HG02571 (cell line): ENCODE measurements around the gene BDKRB2.

Source experiments
- ATAC-seq: cut with Tn5 transposase; IDR thresholded peaks from one replicate; pipeline ENCODE4 v1.9.1; 2021; ENCODE audit warnings: mild to moderate bottlenecking, moderate library complexity; ENCODE audit not compliant: unreplicated experiment

The BDKRB2 gene

DNA sequence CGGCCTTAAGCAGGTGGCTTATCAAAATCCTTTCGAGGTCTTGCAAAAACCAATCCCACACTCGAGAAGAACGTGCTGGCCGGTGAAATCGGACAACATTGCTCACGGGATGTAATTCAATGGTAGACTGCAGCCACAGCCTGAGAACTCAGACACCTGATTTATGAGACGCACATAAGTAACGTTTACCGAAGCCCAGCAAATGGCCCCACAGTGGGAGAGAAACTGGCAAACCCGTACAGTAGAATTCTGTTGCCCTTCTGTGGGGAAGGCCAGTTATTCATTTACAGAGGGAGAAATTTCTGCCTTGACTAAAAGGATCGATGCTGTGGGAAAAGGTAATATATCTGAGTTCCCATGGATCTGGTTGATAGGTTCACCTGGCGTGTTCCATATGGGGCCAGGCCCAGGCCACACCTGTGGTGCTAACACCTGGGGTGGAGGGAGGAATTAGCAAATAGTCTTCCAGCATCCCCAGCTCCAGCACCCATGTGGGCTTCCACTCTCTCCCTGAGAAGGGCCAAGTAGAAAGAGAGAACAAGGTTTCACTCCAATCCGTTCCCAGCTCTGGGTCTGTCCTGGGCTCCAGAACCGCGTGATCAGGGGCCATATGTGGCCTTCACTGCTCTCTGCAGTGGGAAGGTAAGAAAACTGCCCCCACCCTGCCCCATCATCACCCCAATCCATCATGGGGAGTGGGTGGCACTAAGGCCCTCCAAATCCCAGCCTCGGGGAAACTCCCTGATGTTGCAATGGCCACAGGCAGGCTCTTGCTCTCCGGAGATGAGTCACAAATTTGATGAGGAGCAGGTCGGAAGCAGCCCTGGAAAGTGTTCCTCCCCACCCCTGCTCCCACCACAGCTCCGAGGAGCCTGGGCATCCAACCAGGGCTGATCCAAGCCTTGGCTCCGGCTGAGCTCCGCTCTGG is 64.1 kb downstream of the BDKRB2 start:
- ATAC-seq: no peak

DNA sequence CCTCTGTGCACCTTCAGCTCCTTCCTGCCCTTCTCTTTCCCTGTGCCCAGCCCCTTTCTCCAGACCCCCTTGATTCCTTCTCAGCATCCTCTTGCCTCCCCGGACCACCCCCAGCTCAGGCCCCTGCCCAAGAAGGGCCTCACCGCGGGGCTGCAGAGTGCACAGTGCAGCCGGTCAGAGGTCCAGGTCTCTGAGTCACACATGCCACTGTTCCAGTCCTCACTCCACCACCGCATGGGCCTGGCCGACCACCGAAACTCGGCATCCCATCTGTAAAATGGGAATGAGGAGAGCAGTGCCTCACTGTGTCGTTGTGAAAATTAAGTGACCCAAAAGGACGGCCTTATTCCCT is 64.7 kb downstream of the BDKRB2 start:
- ATAC-seq: no peak

DNA sequence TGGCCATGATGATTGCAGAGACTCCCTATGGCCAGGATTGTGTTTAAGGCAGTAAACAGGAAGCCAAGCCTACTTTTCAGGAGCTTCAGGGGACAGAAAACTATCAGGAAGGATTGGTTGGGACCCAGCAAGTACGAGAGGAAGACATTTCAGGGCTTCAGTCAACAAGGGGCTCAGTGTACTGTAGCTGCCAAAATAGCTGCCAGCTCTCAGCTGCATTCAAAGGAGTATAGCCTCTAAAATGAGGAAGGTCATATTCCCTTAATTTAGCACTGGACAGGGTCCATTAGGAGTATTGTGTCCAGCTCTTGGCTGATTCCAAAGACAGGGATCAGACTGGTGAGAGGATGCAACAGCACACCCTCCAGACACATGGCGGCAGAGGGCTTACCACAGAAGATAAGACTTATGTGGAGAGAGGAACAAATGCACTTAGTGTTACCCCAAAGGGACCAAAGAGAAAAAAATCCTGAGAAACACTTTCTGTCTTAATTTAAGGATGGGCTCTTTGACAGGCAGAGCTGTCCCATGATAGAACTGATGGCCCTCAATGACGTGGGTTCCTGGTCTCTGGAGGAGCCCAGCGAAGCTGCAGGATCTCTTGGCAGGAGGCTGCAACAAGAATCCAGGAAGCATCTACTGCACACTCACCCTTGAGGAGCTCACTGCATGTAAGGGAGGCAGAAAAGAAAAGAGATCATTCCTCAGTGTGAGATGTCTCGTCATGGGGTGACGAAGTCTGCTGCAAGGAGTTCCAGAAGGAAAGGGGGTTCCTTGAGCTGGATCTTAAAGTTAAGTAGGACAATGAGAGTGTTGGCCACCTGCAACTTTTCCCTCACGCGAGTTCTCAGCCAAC is 66.2 kb downstream of the BDKRB2 start:
- no peak for ATAC-seq

DNA sequence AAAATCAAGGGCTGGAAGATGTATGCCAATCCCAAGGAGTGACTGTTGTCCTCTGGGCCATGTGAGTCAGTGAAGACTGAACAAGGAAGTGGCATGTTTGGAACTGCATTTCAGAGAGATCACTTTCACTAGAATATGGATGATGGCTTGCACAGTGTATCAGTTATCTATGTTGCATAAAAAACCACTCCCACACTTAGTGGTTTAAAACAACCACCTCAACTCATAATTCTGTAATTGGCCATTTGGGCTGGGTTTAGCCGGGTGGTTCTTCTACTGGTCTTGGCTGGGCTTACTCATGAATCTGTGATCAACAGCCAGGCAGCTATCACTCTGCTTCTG is 66.8 kb downstream of the BDKRB2 start:
- no peak for ATAC-seq

DNA sequence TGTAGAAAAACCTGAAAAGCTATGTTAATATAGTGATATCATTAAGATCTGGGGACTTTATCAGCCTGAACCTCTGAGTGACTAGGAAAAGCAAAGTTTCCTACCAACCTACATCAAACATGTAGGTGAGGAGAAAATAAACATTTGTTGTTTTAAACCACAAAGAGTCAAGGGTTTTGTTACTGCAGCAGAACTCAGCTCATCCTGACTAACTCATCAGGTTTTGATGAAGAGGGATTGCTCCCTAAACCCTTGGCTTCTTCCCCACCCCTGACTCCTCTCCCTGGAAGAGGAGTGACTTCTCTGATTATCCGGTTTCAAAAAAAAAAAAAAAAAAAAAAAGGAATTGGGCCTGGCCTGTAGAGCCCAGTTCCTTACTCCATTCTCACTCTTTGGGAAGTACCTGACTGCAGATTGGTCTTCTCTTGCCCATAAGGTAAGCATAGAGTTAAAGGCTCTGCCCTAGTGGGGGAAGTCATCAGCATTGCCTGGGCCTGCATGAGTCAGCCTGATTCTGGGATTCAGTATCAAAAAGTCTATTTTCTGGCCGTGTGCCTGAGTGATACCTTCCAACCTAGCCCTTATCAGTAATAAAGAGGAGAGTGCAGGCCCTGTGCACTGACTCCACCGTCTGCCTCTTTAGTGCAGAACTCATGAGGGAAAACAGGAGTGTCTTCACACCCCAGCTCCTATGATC is 68.3 kb downstream of the BDKRB2 start:
- no peak for ATAC-seq

DNA sequence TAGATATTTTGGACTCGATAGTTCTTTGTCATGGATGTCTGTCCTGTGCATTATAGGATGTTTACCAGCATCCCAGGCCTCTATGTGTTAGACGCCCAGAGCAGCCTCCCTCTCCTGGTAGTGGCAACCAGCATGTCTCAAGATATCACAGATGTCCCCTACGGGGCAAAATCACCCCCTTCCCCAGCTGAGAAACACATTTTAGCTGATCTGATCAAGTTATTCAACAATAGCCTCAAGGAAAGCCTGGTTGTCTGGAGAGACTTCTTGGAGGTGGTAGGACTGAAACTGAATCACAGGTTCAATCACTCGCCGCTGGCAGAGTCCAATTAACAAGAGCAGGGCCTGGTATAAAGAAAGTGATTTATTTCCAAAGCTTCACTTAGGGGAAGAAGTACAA is 69.0 kb downstream of the BDKRB2 start:
- ATAC-seq: no peak

DNA sequence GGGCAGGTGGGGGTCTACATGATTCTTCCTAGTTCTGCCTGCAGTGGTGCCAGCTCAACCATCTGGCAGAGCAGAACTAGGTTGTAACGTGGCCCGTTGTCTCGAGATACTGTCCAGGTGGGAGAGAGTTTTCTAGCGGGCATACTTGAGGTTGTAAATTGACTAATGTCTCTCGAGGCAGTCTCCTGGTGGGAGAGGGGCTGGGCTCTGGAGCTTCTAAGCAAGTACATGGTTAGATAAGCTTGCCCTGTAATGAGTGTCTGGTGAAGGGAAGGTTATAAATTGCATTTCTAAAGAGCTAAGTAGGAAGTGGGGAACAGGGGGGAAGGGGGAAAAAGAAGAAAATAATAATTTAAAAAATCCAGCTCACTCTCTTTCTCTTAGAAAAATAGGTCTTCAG is 69.5 kb downstream of the BDKRB2 start:
- no peak for ATAC-seq

DNA sequence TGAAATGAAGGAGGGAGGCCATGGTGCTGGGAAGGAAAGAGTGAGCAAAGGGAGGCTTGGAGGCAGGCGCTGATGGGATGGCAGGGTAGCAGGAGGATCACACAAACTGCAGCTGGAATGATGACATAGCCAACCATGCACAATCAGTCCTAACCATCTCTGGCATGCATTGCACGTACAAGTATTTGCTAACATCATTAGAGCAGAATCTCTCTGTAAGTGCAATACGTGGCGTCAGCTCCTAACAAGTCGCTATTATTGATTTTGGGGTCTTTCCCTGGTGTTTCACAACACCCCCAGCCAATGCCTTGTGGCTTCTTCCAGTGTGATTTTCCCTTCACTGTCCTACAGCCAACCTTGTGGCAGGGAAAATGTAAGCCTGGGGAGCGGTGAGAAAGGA is 69.9 kb downstream of the BDKRB2 start:
- ATAC-seq: no peak

DNA sequence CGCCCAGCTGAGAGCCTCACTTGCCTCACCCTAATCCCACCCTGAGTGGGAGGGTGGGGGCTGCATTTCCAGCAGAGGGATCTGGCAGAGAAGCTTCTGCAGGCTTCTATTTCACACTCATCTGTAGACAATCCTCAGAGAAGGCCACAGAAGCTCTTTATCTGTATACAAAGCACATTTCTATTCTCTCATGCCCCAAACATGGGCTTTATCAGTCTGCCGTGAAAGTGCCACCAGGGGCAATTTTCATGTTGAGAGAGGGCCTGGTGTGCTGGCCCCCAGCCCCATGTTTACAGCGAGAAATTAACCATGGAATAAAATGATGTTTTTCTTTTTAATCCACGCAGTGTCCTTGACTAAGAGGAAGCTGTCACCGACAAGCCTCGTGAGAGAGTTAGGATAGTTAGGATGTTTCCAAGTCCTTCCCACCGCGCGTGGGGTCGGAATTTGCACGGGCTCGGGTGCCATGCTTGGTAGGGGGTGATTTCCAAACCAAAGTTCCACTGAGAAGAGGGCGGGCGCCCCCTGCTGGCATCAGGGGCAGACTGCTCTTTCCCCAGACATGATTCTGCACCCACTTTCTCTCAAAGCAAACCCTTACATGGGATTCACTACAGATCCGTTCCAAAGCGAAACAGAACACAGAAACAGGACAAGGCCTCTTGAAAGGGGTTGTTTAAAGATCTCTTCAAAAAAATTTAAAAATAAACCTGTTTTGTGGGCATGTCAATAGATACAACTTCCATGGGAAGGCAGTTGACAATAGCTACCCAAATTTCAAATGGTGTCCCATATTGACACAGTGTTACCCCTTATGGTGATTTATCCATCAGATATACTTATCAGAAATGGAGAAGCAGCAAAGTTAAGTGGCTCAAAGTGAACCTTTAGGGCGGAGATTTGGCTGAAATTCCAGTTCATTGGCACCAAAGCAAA is 70.8 kb downstream of the BDKRB2 start:
- no peak for ATAC-seq

DNA sequence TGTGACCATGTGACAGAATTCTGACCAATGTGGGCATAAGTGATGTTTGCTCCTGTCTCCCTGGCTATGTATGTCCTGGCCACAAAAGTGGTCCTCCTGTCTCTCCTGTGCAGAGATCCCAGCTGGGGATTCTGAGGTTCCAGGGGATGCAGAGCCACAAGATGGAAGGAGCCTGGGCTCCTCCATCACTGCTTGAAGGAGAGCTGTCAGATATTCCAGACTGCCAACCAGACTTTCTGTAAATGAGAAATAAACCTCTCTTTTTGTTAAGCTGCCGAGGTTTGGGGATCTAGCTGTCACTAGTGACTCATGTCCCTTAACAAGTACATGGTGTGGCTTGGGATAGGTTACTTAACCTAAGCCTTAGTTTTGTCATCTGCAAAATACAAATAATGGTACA is 73.3 kb downstream of the BDKRB2 start:
- ATAC-seq: no peak

DNA sequence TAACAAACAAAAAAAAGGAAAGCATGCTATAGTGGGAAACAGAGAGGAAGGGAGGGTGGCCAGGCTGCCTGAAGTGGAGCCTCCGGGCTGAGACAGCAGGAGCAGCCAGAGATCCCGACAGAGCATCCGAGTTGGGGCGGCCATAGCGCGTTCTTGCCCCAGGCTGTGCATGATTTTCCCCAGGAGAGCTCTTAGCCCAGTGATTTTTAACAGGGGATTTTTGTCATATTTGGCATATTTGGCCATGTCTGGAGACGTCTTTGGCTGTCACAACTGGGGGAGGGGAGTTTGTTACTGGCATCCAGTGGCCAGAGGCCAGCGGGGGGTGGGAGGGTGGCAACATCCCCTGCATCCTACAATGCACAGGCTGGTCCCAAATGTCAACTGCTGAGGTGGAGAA is 74.9 kb downstream of the BDKRB2 start:
- ATAC-seq: no peak

DNA sequence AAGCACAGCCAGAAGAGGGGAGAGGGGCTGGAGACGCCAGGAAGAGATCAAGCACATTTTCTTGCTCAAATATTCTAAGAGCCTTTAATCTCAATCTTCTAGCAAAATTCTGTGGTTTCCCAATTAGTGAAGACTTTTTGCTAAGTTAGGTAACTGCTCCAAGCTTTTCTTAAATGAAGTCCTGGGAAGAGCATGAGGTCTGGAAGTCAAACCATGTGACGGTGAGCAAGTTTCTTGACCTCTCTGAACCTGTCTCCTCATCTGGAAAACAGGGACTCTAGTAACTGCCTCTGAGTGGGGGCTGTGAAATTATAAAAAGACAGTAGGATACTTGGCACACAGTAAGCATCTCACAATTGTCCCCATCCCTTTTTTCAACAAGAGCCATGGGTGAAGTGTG is 75.5 kb downstream of the BDKRB2 start:
- no peak for ATAC-seq

DNA sequence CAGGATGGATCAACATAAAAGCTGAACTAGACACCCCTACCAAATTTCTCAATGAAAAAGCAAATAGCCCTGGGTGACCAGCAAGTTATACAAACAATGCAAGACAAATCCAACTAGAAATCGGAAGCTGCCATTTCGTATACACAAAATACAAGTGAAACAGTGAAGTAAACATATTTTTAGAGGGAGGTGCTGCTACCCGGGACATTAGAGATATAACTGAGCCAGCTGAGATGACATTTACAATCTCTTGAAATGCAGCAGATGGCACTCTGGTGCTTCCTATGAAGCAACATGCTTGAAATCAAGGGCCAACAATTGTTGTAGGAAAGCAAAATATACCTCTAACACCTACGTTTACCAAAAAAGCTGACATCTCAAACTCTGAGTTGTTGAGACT is 76.8 kb downstream of the BDKRB2 start:
- ATAC-seq: no peak

DNA sequence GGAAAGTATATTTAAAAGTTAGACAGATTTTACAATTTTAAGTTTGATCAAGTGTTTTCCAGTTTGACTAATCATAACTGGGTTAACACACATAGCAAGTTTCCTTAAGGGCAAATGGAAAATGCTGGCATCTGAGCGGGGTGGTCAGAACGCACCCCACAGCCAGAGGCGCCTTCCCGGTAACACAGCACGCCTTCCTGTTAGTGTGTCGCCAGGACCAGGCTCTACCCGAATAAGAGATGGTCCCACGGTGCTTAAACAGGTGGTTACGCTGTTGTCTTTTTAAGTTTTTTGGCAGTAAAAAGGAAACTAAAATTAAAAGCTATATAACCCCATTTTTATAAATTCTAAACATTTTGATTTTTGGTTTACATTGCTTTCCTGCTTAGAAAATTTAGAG is 79.4 kb downstream of the BDKRB2 start:
- no peak for ATAC-seq

DNA sequence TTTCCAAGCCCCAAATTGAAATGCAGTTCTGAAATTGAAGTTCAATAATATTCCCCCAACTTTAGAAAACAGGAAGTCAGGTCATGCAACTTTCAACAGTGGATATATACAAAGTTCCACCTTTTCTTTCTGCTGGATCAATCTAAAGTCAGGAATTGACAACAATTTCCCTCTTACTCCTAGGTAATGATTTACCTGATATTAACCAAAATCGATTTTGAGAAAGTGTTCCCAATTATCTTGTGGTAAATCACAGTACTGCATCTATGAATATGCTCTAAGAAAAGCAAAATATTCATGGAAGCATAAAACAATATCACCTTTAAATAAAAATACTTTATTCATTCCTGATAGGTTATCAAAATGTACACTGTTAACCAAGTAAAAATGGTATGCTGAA is 79.8 kb downstream of the BDKRB2 start:
- no peak for ATAC-seq

DNA sequence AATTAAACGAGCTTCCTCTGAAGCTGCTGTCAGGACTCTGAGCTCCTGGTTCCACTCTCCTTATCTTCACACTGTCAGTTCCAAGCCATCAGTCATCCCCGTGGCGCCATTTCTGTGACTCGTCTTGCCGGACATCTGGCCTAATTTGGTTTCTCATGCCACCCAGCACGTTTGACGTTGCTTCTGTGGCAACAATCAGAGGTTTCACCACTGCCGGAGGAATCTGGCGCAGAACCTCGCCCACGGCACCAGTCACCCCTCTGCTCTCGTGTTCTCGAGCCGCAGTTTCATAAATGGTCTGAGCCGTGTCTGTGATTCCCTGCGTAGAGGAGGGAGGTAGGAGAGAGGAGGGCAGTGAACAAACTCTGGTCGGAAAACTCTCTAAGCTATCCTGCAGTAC is 81.0 kb downstream of the BDKRB2 start:
- ATAC-seq: no peak

DNA sequence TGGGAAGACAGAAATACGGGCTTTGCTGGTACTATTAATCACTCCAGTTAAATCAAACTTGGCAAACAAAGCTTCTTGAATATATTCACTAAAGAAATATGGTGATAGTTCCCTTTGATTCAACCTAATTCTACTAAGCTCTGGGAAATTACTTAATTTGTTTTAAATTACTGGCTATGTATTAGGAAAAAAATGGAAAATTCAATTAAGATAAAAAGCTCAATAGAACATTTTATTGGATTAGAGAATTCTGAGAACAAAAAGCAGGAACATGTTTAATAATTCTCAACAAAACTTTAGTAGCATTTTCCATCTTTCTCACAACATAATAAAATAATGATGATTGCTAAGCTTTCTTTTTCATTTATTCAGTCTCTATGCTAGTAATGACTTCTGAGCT is 81.6 kb downstream of the BDKRB2 start:
- ATAC-seq: no peak

DNA sequence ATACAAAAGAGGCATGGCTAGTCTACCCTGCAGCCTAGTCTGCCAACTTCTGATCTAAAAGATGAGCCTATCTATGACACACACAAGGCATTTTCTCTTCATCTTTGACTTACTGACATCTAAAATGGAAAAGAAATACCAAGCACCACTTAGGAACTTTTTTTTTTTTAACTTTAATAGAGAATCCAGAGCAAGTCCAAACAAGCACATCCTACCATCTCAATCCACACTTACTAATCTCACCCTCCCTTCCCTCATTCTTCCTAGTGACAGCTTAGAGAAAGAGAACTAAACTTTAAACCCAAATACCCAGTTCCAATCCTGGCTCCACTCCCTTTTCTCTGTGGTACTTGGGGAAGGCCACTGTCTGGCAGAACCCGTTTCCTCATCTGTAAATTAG is 83.2 kb downstream of the BDKRB2 start:
- ATAC-seq: no peak
